ENCODE results near the gene SIMC1.

DNA sequence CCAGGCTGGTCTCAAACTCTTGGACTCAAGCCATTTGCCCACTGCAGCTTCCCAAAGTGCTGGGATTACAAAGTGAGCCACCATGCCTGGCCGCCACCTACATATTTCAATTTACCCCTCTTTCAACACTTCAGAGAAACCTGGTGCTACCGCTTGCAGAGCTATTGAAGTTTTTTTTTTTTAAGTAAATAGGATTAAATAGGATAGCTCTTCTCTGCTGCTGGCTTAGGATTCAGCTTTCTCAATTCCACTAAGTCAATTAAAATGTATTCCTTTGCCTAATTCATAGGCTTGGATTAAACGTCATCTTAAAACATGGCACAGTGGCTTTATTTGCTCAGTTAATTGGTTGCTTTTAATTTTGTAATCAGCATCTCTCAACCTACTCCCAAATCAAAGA, 82.4 kb downstream of the SIMC1 start:
- TF ChIP-seq, protein P1, sequence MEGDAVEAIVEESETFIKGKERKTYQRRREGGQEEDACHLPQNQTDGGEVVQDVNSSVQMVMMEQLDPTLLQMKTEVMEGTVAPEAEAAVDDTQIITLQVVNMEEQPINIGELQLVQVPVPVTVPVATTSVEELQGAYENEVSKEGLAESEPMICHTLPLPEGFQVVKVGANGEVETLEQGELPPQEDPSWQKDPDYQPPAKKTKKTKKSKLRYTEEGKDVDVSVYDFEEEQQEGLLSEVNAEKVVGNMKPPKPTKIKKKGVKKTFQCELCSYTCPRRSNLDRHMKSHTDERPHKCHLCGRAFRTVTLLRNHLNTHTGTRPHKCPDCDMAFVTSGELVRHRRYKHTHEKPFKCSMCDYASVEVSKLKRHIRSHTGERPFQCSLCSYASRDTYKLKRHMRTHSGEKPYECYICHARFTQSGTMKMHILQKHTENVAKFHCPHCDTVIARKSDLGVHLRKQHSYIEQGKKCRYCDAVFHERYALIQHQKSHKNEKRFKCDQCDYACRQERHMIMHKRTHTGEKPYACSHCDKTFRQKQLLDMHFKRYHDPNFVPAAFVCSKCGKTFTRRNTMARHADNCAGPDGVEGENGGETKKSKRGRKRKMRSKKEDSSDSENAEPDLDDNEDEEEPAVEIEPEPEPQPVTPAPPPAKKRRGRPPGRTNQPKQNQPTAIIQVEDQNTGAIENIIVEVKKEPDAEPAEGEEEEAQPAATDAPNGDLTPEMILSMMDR (conservative IDR thresholded peaks at IDR 0.05 in 1 of 2, IDR thresholded peaks at IDR 0.05 in 1 of 2; ENCODE audit: low read depth in 1 of 2, low read length in 2 of 2) = no peak
- no peak for TF ChIP-seq EZH2 (IDR thresholded peaks at IDR 0.05; ENCODE audit: low read length, missing control alignments)

All from fibroblast of lung (primary cell).